Adrenal gland (tissue), 5 donors: ENCODE measurements around the gene RBM8A.

Source experiments
- CTCF ChIP-seq, 6 experiments: fragments of 450-650 bp in 4 of 6; fragments of 200-600 bp in 2 of 6; sonication (generic) in 1 of 6; IDR thresholded peaks; 1 replicate in 5 of 6; 2 replicates in 1 of 6; pipeline versions ENCODE4 v1.5.1 to v1.8.0; 2016 to 2021; ENCODE audit warnings: antibody characterized with exemption in 6 of 6, mild to moderate bottlenecking in 2 of 6, moderate library complexity in 1 of 6
- POLR2A ChIP-seq, 2 donors: fragments of 450-650 bp; IDR thresholded peaks; one replicate each; pipeline ENCODE4 v1.6.1; 2017; ENCODE audit warnings: antibody characterized with exemption in 2 of 2, mild to moderate bottlenecking in 2 of 2, moderate library complexity in 1 of 2
- donor health status: DM: no; HTN: no; CAD: no.

GRCh38 chr1:145895471-145895870 lies 31.8 kb downstream of the RBM8A start:
- TF ChIP-seq CTCF (IDR thresholded peaks at IDR 0.05): no peak
- no peak for TF ChIP-seq POLR2A (IDR thresholded peaks at IDR 0.05)
